OCI-LY3 (cell line): ENCODE data around the gene ADD3.

Experiments
- CTCF ChIP-seq: fragments of 200-600, 300-600 bp; sonication (generic); IDR thresholded peaks from 2 replicates; pipeline ENCODE4 v1.5.1; 2014; ENCODE audit warnings: antibody characterized with exemption, low read length, low read depth
- EZH2phosphoT487 ChIP-seq: fragments of 200-600 bp; shearing (Covaris generic); IDR thresholded peaks from 2 replicates; pipeline ENCODE4 v1.6.1; 2018; ENCODE audit warnings: antibody characterized with exemption, mixed run types, low read depth

- TF ChIP-seq CTCF, result no peak
- no peak for TF ChIP-seq EZH2phosphoT487
These were observed 173.7 kb downstream of the ADD3 start for GRCh38 chr10:110181451-110181850.
